NT2/D1 (cell line): Measurements from ENCODE around the gene PRRC2A.

Experiments
- DNase-seq: peaks from one replicate; pipeline ENCODE4 v3.0.0-alpha.2; 2011; ENCODE audit warnings: low read depth, low spot score
- H3K27me3 ChIP-seq: 2 replicates; pipeline ENCODE4 v1.6.0; 2011; ENCODE audit warnings: mild to moderate bottlenecking; ENCODE audit not compliant: insufficient read length, insufficient read depth
- H3K36me3 ChIP-seq: 2 replicates; pipeline ENCODE4 v1.6.1; 2011; ENCODE audit warnings: mild to moderate bottlenecking, low read length, mixed read lengths; ENCODE audit not compliant: insufficient read depth, insufficient read length
- H3K4me1 ChIP-seq: 2 replicates; pipeline ENCODE4 v1.5.1; 2011; ENCODE audit not compliant: insufficient read depth, insufficient read length
- H3K4me3 ChIP-seq: 2 replicates; pipeline ENCODE4 v1.5.1; 2011; ENCODE audit warnings: low read depth; ENCODE audit not compliant: insufficient read length
- H3K9ac ChIP-seq: 2 replicates; pipeline ENCODE4 v1.6.0; 2011; ENCODE audit warnings: low read depth; ENCODE audit not compliant: insufficient read length
- H3K9me3 ChIP-seq: 2 replicates; pipeline ENCODE4 v1.5.1; 2011; ENCODE audit warnings: mild to moderate bottlenecking, low read length; ENCODE audit not compliant: insufficient read depth
- SUZ12 ChIP-seq: IDR thresholded peaks from 2 replicates; pipeline ENCODE4 v1.6.1; 2011; ENCODE audit not compliant: insufficient read length, insufficient read depth; ENCODE audit errors: extremely low read depth
- YY1 ChIP-seq: IDR thresholded peaks from 2 replicates; pipeline ENCODE4 v1.6.1; 2011; ENCODE audit not compliant: insufficient read length, insufficient read depth
- ZNF274 ChIP-seq: IDR thresholded peaks from 2 replicates; pipeline ENCODE4 v1.6.1; 2011; ENCODE audit warnings: mild to moderate bottlenecking, low read depth, low read length

PRRC2A gene

DNA sequence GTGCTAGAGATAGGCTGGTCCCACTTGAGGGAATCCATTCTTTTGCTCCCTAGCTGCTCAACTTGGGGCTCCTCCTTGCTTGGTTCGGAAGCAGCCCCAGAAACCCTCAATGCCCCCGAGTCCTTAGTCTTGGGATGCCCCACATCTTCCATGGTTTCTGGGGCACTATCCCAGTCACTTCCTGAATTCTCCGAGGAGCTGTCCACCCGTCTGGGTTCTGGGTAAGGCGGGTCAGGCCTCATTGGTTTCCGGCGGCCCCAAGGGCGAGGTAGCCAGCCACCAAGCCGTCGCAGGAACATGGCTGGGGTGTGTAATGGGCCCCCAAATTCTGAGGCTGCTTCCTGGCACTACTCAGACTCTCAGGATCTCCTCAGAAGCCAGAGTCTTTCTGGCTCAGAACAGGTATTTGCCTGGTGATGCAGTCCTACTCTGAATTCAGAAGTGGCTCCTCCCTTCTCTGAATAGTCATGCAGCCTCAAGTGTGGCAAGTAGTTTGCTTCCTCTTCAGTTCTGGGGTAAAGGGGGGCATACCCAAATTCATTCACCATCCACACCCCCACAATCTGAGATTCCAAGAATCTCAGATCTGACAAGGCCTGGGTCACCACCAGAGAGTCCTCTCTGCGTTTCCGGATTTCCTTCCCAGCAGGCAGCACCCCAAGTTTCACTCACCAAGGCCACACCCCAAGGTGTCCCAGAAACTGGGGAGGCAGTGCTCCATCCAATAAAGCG is 39.3 kb downstream of the PRRC2A start:
- H3K9ac ChIP-seq: peak overlapping the region; percentile 91
- H3K4me3 ChIP-seq: peak overlapping the region; percentile 75
- H3K27me3 ChIP-seq: no peaks in the 10 kb centered on the region
- H3K36me3 ChIP-seq: peaks cover 51% of the 10 kb centered on the region
- TF ChIP-seq SUZ12 (no peak), YY1 (no peak), ZNF274 (no peak)
- no peaks in the 10 kb centered on the region for H3K9me3 ChIP-seq
- no peak for DNase-seq
- H3K4me1 ChIP-seq: peaks cover 11% of the 10 kb centered on the region

DNA sequence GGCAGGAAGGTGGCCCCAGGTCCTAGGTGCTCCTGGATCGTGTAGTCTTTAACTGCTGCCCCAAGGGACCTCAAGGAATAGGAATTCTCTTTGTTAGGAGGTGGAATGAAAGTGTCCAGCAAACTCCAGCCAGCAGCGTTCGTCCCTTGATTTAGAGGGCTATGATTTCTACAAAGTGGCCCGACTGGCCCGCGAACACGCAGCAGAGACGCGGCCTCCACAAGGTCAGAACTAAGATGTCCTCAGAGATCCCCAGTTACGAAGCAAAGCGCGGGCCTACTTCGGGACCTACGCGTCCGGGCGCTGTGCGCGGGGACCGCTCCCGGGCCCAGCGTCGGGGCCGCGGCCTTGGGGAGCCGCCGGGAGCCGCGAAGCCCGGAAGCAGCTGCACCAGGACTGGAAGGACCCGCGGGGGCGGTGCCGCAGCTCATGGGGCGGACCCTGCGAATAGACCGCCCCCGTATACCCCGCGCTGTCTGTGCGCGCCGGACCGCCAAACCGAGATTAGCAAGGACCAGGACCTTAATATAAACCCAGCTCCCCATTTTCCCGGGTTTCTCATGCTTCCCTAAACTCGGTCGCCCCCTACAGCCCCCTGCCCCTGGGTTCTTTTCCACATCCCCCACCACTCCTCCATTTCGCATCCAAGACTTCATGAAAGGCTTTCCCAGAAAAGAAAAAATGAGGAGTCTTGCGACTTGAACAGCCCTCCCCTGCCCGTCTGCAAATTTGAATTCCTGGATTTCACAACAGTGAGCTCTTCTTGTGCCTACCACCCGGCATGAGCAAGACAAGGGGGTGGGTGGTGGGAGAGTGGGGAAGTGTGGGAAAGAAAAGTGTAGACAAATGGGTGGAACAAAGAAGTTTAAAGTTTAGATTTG is 40.1 kb downstream of the PRRC2A start, which contains the start of gene C6orf47:
C6orf47 (minus strand) TSS at position 398 of the 881 bp plus-strand sequence. CDS start 831 bp downstream, outside the sequence.
- H3K9ac ChIP-seq: peak within 1 kb of the TSS; percentile 91
- H3K4me3 ChIP-seq: peak within 1 kb of the TSS; percentile 75
- no peaks in the 10 kb centered on the region for H3K27me3 ChIP-seq
- peak; percentile 68 for DNase-seq
- peaks cover 51% of the 10 kb centered on the region for H3K36me3 ChIP-seq
- peaks cover 11% of the 10 kb centered on the region for H3K4me1 ChIP-seq
- TF ChIP-seq YY1 (no peak), SUZ12 (no peak), ZNF274 (no peak)
- H3K9me3 ChIP-seq: no peaks in the 10 kb centered on the region

DNA sequence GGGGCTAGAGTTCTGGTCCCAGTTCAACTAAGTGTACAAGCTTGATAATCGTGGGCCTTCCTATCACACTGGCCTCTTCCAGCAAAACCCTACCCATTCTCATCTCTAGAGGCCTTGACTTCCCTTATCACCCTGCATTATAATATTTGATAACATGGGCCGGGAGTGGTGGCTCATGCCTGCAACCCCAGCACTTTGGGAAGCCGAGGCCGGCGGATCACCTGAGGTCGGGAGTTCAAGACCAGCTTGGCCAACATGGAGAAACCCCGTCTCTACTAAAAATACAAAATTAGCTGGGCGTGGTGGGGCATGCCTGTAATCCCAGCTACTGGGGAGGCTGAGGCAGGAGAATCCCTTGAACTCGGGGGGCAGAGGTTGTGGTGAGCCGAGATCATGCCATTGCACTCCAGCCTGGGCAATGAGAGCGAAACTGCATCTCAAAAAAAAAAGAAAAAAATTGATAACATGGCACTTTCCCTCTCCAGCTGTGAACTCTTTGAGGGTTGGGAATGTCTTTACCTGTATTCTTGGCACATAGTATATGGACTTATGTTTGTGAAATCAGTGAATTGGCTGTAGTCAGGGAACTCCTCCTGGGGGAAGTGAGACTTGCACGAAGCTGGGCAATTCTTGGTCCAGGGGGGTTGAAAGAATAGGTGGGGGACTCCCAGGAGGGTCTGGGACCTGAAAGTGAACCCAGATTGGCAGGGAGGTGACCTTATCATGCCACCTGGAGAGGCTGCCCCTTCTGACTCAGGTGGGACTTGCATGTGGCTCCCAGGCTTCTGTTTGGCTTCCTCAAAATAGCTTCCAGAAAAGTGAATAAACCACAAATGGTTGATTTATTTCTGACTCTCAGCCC is 41.0 kb downstream of the PRRC2A start:
- no peaks in the 10 kb centered on the region for H3K9me3 ChIP-seq
- TF ChIP-seq SUZ12 (no peak), YY1 (no peak)
- peaks cover 11% of the 10 kb centered on the region for H3K4me1 ChIP-seq
- DNase-seq: no peak
- H3K36me3 ChIP-seq: peaks cover 48% of the 10 kb centered on the region
- no peak overlapping the region for H3K4me3 ChIP-seq
- no peaks in the 10 kb centered on the region for H3K27me3 ChIP-seq
- peak overlapping the region; percentile 70 for H3K9ac ChIP-seq

DNA sequence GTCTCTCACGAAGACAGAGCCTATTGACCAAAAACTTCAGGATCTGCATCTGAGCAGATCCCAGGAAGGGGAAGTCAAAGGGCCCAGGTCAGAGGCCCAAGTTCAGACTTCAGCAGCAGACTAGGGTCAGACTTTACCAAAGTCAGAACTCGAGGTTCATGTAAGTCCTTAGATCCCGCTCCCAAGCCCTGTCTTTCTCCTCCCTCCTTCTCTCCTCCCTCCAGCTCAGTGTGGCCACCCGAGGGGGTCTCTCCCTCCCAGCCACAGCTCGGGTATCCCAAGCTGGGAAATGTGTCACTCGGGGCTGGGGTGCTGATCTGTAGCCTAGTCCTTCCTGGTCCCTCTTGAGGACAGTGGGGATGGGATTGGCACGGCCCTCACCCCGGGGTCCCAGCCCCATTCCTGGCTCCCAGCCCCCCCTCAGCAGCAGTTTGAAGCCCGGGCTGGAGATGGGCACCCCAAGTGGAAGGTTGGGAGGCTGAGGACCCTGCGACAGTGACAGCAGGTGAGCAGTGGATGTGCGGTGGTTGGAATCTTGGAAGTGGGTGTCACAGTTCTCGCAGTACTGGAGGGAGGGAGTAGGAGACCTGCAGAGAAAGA is 41.7 kb downstream of the PRRC2A start:
- no peak overlapping the region for H3K4me3 ChIP-seq
- DNase-seq: no peak
- H3K36me3 ChIP-seq: peaks cover 52% of the 10 kb centered on the region
- H3K4me1 ChIP-seq: peaks cover 12% of the 10 kb centered on the region
- no peak overlapping the region for H3K9ac ChIP-seq
- TF ChIP-seq YY1: no peak
- no peak for TF ChIP-seq ZNF274
- no peak for TF ChIP-seq SUZ12
- H3K9me3 ChIP-seq: no peaks in the 10 kb centered on the region
- H3K27me3 ChIP-seq: no peaks in the 10 kb centered on the region

DNA sequence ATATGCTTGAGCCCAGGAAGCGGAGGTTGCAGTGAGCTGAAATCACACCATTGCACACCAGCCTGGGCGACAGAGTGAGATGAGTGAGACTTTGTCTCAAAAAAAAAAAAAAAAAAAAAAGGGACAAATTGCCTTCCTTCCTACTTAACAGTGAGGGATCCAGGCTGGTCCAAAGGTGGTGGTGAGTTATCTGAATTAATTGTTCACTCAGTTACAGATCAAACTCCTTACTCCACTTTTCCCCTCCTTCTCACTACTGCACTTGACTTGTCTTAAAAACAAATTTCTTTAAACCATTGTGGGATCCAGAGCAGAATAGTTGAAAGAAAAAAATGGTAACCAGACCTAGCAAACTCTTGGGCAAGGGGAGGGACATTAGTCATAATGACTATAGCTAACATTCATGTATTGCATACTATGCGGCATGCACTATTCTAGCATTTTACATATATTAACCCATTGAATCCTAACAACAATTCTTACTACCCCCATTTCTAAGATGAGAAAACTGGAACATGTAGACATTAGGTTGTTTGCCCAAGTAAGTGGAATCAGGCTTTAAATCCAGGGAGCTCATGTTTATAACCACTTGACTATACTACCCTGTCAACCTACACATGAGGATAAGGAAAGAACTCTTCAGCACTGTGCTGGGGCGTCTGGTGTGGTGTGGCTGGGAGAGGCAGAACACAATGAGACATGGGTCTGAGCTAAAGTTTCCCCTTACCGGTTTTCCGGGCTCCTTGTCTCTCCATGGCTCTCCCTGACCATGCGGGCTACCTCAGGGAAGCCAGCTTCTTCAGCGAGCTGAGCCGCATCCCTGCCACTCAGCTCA is 42.8 kb downstream of the PRRC2A start:
- TF ChIP-seq YY1 (no peak), SUZ12 (no peak), ZNF274 (no peak)
- H3K9me3 ChIP-seq: no peaks in the 10 kb centered on the region
- H3K27me3 ChIP-seq: no peaks in the 10 kb centered on the region
- peak overlapping the region; percentile 99 for H3K9ac ChIP-seq
- H3K4me1 ChIP-seq: peaks cover 11% of the 10 kb centered on the region
- DNase-seq: no peak
- H3K4me3 ChIP-seq: peak overlapping the region; percentile 75
- H3K36me3 ChIP-seq: peaks cover 52% of the 10 kb centered on the region
